H1 (cell line): ENCODE measurements around the gene AKR1C1.
"Not testable (repeated sequence)": the region's sequence is repeated elsewhere in the genome, so short reads cannot be mapped to it uniquely, and the experiment has no call there.

Experiments used
- EZH2 ChIP-seq: fragments of 200-600 bp; sonication (generic); IDR thresholded peaks from 2 replicates; pipeline ENCODE4 v1.7.1; 2012; ENCODE audit warnings: low read depth, mild to moderate bottlenecking, moderate library complexity, low read length, inconsistent platforms; ENCODE audit not compliant: severe bottlenecking
- HDAC2 ChIP-seq, 2 experiments: fragments of 300-600 bp in 1 of 2; sonication (generic) in 1 of 2; IDR thresholded peaks; 2 replicates each; pipeline ENCODE4 v1.6.1; 2011 to 2012; ENCODE audit warnings: low read depth in 2 of 2, low read length in 2 of 2, mild to moderate bottlenecking in 2 of 2, moderate library complexity in 2 of 2, borderline replicate concordance in 1 of 2, inconsistent platforms in 1 of 2
- MAX ChIP-seq: IDR thresholded peaks from 2 replicates; pipeline ENCODE4 v1.6.1; 2012; ENCODE audit warnings: inconsistent platforms
- POLR2A ChIP-seq, 2 experiments: IDR thresholded peaks; 1 replicate in 1 of 2; 2 replicates in 1 of 2; pipeline ENCODE4 v1.6.1; 2011; ENCODE audit warnings: low read depth in 2 of 2, low read length in 2 of 2, mild to moderate bottlenecking in 2 of 2; ENCODE audit errors: control extremely low read depth in 1 of 2
- POLR2AphosphoS5 ChIP-seq: IDR thresholded peaks from 2 replicates; pipeline ENCODE4 v1.6.1; 2011; ENCODE audit warnings: low read depth, low read length
- RAD21 ChIP-seq, 2 experiments: IDR thresholded peaks in 1 of 2; conservative IDR thresholded peaks in 1 of 2; 2 replicates each; pipeline ENCODE4 v1.6.1; 2011; ENCODE audit warnings: low read depth in 2 of 2, low read length in 2 of 2, improper control_type of control experiment in 1 of 2, inconsistent platforms in 1 of 2, mild to moderate bottlenecking in 1 of 2, moderate library complexity in 1 of 2
- RBBP5 ChIP-seq: IDR thresholded peaks from 2 replicates; pipeline ENCODE4 v1.7.1; 2012; ENCODE audit warnings: low read depth, mild to moderate bottlenecking, inconsistent platforms, low read length, moderate library complexity, borderline replicate concordance
- SRF ChIP-seq: IDR thresholded peaks from 2 replicates; pipeline ENCODE4 v1.6.1; 2011; ENCODE audit warnings: mild to moderate bottlenecking, low read depth, low read length, moderate library complexity
- TF ChIP-seq, protein P1 (sequence below), 3 experiments: IDR thresholded peaks; 1 replicate in 2 of 3; 2 replicates in 1 of 3; pipeline versions ENCODE4 v1.5.1 to v1.6.1; 2011; ENCODE audit warnings: low read length in 3 of 3, mild to moderate bottlenecking in 3 of 3, inconsistent platforms in 2 of 3, low read depth in 1 of 3, moderate library complexity in 1 of 3; ENCODE audit not compliant: insufficient read depth in 1 of 3; ENCODE audit errors: control extremely low read depth in 1 of 3

- TF ChIP-seq, protein P1, sequence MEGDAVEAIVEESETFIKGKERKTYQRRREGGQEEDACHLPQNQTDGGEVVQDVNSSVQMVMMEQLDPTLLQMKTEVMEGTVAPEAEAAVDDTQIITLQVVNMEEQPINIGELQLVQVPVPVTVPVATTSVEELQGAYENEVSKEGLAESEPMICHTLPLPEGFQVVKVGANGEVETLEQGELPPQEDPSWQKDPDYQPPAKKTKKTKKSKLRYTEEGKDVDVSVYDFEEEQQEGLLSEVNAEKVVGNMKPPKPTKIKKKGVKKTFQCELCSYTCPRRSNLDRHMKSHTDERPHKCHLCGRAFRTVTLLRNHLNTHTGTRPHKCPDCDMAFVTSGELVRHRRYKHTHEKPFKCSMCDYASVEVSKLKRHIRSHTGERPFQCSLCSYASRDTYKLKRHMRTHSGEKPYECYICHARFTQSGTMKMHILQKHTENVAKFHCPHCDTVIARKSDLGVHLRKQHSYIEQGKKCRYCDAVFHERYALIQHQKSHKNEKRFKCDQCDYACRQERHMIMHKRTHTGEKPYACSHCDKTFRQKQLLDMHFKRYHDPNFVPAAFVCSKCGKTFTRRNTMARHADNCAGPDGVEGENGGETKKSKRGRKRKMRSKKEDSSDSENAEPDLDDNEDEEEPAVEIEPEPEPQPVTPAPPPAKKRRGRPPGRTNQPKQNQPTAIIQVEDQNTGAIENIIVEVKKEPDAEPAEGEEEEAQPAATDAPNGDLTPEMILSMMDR (IDR thresholded peaks at IDR 0.05; ENCODE audit: control extremely low read depth in 1 of 3, insufficient read depth in 1 of 3, low read depth in 1 of 3, low read length in 3 of 3), result not testable (repeated sequence)
- not testable (repeated sequence) for TF ChIP-seq SRF; EZH2; POLR2AphosphoS5; POLR2A (IDR thresholded peaks at IDR 0.05; ENCODE audit: control extremely low read depth in 1 of 2, low read depth in 2 of 2, low read length in 2 of 2); HDAC2 (IDR thresholded peaks at IDR 0.05; ENCODE audit: borderline replicate concordance in 1 of 2, low read depth in 2 of 2, low read length in 2 of 2); MAX; RBBP5; RAD21 (IDR thresholded peaks at IDR 0.05 in 1 of 2, conservative IDR thresholded peaks at IDR 0.05 in 1 of 2; ENCODE audit: low read depth in 2 of 2, low read length in 2 of 2)
Observed at GRCh38 chr10:4965763-4966162, 2.5 kb downstream of the AKR1C1 start.
